PC-9 (cell line): Measurements from ENCODE around the gene AFF4.

Experiments used
- CTCF ChIP-seq: fragments of 200-600 bp; sonication (generic); conservative IDR thresholded peaks from 2 replicates; pipeline ENCODE4 v1.6.1; 2017; ENCODE audit warnings: mixed run types, antibody characterized with exemption, mild to moderate bottlenecking, moderate library complexity
- EZH2 ChIP-seq: fragments of 200-600 bp; sonication (generic); IDR thresholded peaks from 2 replicates; pipeline ENCODE4 v1.8.0; 2017; ENCODE audit warnings: antibody characterized with exemption, low read depth

GRCh38 chr5:132860742-132861141 is 102.7 kb downstream of the AFF4 start:
- no peak for TF ChIP-seq CTCF
- TF ChIP-seq EZH2, result no peak
